Neural progenitor cell (in vitro differentiated cells): ENCODE data around the gene PLCB3.

Source experiments
- EZH2 ChIP-seq: fragments of 200-600 bp; sonication (generic); IDR thresholded peaks from 2 replicates; pipeline ENCODE4 v1.6.1; 2017; ENCODE audit warnings: antibody characterized with exemption, mild to moderate bottlenecking, moderate library complexity
- TF ChIP-seq, protein P1 (sequence below): fragments of 200-600 bp; sonication (generic); IDR thresholded peaks from 2 replicates; pipeline ENCODE4 v1.5.1; 2017; ENCODE audit warnings: antibody characterized with exemption, mild to moderate bottlenecking

DNA sequence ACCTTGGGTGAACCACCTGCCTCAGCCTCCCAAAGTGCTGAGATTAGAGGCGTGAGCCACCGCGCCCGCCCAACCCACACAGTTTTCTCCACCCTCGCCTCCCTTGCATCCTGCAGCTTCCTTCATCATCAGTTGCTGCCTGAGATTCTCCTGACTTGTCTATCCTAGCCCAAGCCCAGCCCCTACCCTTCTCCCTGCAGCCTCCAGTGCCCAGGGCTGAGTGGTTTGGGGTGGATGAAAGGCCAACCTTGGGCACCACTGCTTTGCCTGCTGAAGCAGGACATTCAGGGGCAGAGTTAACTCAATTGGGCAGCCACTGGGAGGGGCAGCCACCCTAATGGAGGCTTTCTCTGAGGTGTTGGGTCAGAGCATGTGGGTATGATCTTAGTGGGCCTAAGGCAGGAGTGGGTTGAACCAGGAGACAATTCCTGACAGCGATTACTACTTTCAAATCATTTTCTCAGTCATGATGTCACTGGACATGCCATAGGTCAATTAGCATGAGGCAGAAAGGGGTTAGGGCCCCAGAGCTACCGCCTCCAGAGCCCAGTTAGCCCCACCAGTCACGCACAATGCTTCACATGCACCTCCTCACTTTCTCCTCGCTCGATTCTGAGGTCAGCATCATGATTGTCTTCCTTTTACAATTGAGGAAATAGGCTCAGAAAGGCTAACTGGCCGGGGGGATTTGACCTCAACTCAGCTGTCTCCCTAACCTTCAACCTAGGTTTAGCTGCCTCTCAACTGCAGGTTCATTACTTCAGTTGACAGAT lies 11.5 kb upstream of the PLCB3 start:
- TF ChIP-seq, protein P1, sequence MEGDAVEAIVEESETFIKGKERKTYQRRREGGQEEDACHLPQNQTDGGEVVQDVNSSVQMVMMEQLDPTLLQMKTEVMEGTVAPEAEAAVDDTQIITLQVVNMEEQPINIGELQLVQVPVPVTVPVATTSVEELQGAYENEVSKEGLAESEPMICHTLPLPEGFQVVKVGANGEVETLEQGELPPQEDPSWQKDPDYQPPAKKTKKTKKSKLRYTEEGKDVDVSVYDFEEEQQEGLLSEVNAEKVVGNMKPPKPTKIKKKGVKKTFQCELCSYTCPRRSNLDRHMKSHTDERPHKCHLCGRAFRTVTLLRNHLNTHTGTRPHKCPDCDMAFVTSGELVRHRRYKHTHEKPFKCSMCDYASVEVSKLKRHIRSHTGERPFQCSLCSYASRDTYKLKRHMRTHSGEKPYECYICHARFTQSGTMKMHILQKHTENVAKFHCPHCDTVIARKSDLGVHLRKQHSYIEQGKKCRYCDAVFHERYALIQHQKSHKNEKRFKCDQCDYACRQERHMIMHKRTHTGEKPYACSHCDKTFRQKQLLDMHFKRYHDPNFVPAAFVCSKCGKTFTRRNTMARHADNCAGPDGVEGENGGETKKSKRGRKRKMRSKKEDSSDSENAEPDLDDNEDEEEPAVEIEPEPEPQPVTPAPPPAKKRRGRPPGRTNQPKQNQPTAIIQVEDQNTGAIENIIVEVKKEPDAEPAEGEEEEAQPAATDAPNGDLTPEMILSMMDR: no peak
- TF ChIP-seq EZH2: no peak
